ENCODE data around the gene MLPH.

DNA sequence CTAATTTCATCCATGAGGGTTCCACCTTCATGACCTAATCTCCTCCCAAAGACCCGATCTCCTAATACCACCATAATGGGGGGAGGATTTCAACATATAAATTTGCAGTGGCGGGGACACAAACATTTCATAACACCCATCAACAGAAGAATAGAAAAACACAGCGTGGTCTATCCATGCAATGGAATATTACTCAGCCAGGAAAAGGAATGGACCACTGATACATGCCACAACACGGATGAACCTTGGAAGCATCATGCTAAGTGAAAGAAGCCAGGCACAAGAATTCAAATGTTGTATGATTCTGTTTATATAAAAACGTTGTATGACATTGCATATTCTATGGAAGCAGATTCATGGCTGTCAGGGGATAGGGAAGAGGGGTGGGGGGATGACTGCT is 82.0 kb downstream of the MLPH start:
- TF ChIP-seq, protein P1, sequence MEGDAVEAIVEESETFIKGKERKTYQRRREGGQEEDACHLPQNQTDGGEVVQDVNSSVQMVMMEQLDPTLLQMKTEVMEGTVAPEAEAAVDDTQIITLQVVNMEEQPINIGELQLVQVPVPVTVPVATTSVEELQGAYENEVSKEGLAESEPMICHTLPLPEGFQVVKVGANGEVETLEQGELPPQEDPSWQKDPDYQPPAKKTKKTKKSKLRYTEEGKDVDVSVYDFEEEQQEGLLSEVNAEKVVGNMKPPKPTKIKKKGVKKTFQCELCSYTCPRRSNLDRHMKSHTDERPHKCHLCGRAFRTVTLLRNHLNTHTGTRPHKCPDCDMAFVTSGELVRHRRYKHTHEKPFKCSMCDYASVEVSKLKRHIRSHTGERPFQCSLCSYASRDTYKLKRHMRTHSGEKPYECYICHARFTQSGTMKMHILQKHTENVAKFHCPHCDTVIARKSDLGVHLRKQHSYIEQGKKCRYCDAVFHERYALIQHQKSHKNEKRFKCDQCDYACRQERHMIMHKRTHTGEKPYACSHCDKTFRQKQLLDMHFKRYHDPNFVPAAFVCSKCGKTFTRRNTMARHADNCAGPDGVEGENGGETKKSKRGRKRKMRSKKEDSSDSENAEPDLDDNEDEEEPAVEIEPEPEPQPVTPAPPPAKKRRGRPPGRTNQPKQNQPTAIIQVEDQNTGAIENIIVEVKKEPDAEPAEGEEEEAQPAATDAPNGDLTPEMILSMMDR (IDR thresholded peaks at IDR 0.05): no peak
- no peak for TF ChIP-seq POLR2A (IDR thresholded peaks at IDR 0.05)
